Activated CD4-positive, alpha-beta memory T cell treated with anti-CD3 and anti-CD28 coated beads for 36 hours (primary cell): ENCODE results near the gene UVSSA. TPM values are rescaled to one million over a fixed set of nuclear protein-coding genes. Genes with fewer than 3 reads are reported as not detected.

Experiments used
- CTCF ChIA-PET: fragments of 350-600 bp; sonication (Branson Sonifier 250); formaldehyde crosslinking; loops from one replicate; lab custom pipeline; 2021; ENCODE audit warnings: antibody characterized with exemption, inconsistent platforms; lab: Charles Lee
- POLR2A ChIA-PET: fragments of 350-600 bp; sonication (Branson Sonifier 250); formaldehyde crosslinking; loops from one replicate; lab custom pipeline; 2021; ENCODE audit warnings: antibody characterized with exemption; lab: Charles Lee
- DNase-seq: peaks from one replicate; pipeline ENCODE4 v3.0.0-alpha.2; 2020
- H3K27ac Mint-ChIP-seq: one replicate; pipeline ENCODE4 v1.8.0; 2021; ENCODE audit warnings: mixed read lengths
- H3K27me3 Mint-ChIP-seq: one replicate; pipeline ENCODE4 v1.8.0; 2021; ENCODE audit warnings: mixed read lengths
- H3K36me3 Mint-ChIP-seq: one replicate; pipeline ENCODE4 v1.8.0; 2021; ENCODE audit warnings: mixed read lengths
- H3K4me1 Mint-ChIP-seq: one replicate; pipeline ENCODE4 v1.8.0; 2021; ENCODE audit warnings: low read depth, mixed read lengths
- H3K4me3 Mint-ChIP-seq: one replicate; pipeline ENCODE4 v1.8.0; 2021; ENCODE audit warnings: mild to moderate bottlenecking, mixed read lengths
- H3K9me3 Mint-ChIP-seq: one replicate; pipeline ENCODE4 v1.8.0; 2021; ENCODE audit warnings: mixed read lengths
- intact Hi-C: fragments of 100-400 bp; cut with micrococcal nuclease; formaldehyde crosslinking; loops from one replicate; pipeline ENCODE4 v1.15.1; 2023
- total RNA-seq, 2 experiments: library from RNA; stranded (reverse); gene quantifications; one replicate each; pipeline ENCODE4 v1.2.3, GENCODE V29; 2021

The UVSSA gene
- total RNA-seq, 2 experiments from 2014 or later: 20.2 to 21.5 TPM

- intact Hi-C loops: loop anchor here (2.0 to 5.0 kb wide), 2 partner anchors 23 to 39 kb away; partner anchors contain the start of gene UVSSA
- ChIA-PET POLR2A (interaction anchor here (0.7 to 1.3 kb wide), 2 partner anchors 12 to 19 kb away, joined by 3 read pairs; no protein-coding TSS in a partner anchor), CTCF (interaction anchor here (1.4 to 1.5 kb wide), 2 partner anchors 40 to 177 kb away, joined by 4 to 6 read pairs; no protein-coding TSS in a partner anchor)
- DNase-seq: no peak
- Mint-ChIP-seq H3K4me1 (peaks cover 65% of the 10 kb centered on the region), H3K27me3 (no peaks in the 10 kb centered on the region), H3K4me3 (no peak overlapping the region), H3K9me3 (no peaks in the 10 kb centered on the region), H3K27ac (no peak overlapping the region), H3K36me3 (peaks cover 17% of the 10 kb centered on the region)
Measured at GRCh38 chr4:1307951-1308735, 38.9 kb upstream of the UVSSA start.

GRCh38 chr4:1309261-1310010 is 37.6 kb upstream of the UVSSA start:
- DNase-seq: peak; percentile 74
- Mint-ChIP-seq H3K4me1 (peaks cover 65% of the 10 kb centered on the region), H3K4me3 (peak overlapping the region; percentile 48), H3K27ac (peak overlapping the region; percentile 69), H3K36me3 (peaks cover 23% of the 10 kb centered on the region), H3K27me3 (no peaks in the 10 kb centered on the region), H3K9me3 (no peaks in the 10 kb centered on the region)
- CTCF ChIA-PET: interaction anchor here (1.0 to 1.5 kb wide), 5 partner anchors 21 to 178 kb away, joined by 3 to 6 read pairs (median 4); no protein-coding TSS in a partner anchor
- intact Hi-C loops: loop anchor here (5.0 kb wide), 1 partner anchor 38 kb away; the partner anchor contains the start of gene UVSSA
- POLR2A ChIA-PET: interaction anchor here (0.9 to 1.3 kb wide), 2 partner anchors 13 to 20 kb away, joined by 3 to 4 read pairs; partner anchors contain the start of gene MAEA

- Mint-ChIP-seq H3K36me3 (peaks cover 23% of the 10 kb centered on the region), H3K27ac (no peak overlapping the region), H3K9me3 (no peaks in the 10 kb centered on the region), H3K27me3 (no peaks in the 10 kb centered on the region), H3K4me1 (peaks cover 60% of the 10 kb centered on the region), H3K4me3 (no peak overlapping the region)
- DNase-seq: peak; percentile 22
- CTCF ChIA-PET: interaction anchor here (1.2 kb wide), 1 partner anchor 142 kb away, joined by 3 read pairs; no protein-coding TSS in a partner anchor
- POLR2A ChIA-PET: interaction anchor here (0.7 to 1.1 kb wide), 2 partner anchors 9 to 21 kb away, joined by 3 read pairs; no protein-coding TSS in a partner anchor
- intact Hi-C loops: no loop called here
Measured at GRCh38 chr4:1310031-1310795, 36.8 kb upstream of the UVSSA start.

DNA sequence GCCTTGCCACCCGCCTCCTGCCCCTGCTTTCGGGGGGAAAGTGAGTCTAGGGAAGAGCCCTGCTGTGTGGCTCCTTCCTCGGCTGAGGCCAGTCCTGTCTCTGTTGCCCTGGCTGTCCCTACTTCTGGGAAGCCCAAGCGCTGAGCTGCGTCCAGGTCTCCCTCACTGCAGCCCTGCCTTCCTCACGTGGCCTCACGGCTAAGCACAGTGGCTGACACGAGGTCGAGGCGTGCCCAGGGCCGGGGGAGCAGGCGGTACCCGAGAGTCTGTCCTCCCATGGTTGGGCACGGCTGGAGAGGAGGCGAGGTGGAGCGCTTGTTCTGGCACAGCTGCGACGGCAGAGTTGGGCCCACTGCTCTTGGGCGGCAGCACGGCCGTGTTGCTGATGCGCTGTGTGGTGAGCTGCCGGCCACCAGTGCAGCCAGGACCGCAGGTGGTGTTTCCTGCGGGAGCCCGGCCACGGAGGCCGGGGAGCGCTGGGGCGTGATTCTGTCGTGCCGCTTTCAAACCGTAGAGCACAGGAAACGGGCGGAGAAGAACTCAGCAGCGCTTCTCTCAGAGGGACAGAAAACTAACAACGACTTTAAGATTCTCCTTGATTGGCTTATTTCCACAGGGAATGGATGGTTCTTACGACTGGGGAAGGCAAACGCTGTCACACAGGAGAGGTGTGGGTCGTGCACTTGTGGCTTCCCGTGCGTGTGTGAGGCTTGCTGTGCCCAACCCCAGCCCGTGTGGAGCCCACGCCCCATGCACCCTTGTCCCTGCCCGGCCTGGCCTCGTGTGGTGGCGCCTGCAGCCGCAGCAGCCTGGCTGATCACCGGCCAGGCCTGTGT is 36.0 kb upstream of the UVSSA start:
- intact Hi-C loops: no loop called here
- peaks cover 26% of the 10 kb centered on the region for H3K36me3 Mint-ChIP-seq
- H3K9me3 Mint-ChIP-seq: no peaks in the 10 kb centered on the region
- POLR2A ChIA-PET: interaction anchor here (1.1 kb wide), 1 partner anchor 10 kb away, joined by 3 read pairs; no protein-coding TSS in a partner anchor
- no peak overlapping the region for H3K27ac Mint-ChIP-seq
- H3K4me3 Mint-ChIP-seq: peak overlapping the region; percentile 39
- H3K27me3 Mint-ChIP-seq: no peaks in the 10 kb centered on the region
- peaks cover 55% of the 10 kb centered on the region for H3K4me1 Mint-ChIP-seq
- DNase-seq: peak; percentile 26
- CTCF ChIA-PET: no interaction called here

DNA sequence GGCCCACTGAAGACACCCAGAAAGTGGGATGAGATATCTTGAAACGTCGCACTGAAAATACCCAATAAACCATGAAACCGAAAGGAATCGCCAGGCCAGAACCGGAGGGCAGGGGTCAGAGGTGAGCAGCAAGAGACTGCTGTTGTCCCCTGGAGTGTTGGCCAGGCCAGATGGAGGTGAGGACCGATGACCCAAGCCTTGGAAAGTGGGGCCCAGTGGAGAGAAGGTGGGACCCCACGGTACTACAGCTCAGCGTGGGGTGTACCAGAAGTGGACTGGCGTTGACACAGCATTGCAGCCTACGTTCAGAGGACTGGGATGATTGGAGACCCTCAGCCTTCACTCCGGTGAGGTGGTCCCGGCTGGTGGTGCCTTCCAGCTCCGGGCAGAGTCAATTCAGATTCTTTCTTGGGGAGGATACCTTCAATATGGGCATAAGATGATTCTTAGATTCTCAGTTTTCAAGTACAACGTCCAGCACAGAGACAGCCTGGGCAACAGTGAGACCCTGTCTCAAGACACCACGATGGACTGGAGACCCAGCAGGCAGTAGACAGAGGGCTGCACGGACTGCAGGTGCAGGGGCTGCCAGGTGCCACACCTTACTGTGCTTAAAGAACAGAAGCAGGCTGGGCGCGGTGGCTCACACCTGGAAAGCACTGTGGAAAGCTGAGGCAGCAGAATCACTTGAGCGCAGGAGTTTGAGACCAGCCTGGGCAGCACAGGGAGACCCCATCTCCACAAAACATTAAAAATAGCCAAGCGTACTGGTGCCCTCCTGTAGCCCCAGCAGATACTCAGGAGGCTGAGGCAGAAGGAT is 34.0 kb upstream of the UVSSA start:
- ChIA-PET POLR2A (no interaction called here), CTCF (no interaction called here)
- Mint-ChIP-seq H3K27ac (no peak overlapping the region), H3K27me3 (no peaks in the 10 kb centered on the region), H3K36me3 (peaks cover 33% of the 10 kb centered on the region), H3K4me1 (peaks cover 42% of the 10 kb centered on the region), H3K4me3 (no peak overlapping the region), H3K9me3 (no peaks in the 10 kb centered on the region)
- no peak for DNase-seq
- intact Hi-C loops: no loop called here

DNA sequence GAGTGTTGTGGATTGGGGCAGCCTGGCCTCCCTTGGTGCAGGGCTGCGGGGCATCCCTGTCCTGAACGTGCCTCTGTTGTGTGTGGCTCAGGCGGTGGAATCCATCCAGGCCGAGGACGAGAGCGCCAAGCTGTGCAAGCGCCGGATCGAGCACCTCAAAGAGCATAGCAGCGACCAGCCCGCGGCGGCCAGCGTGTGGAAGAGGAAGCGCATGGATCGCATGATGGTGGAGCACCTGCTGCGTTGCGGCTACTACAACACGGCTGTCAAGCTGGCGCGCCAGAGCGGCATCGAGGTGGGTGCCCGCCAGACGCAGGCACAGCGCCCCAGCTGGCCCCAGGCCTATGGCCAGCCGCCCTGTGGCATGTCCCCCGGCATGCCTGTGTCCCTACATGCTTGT is 31.7 kb upstream of the UVSSA start:
- Mint-ChIP-seq H3K4me3 (no peak overlapping the region), H3K36me3 (peaks cover 35% of the 10 kb centered on the region), H3K27me3 (no peaks in the 10 kb centered on the region), H3K4me1 (peaks cover 22% of the 10 kb centered on the region), H3K27ac (no peak overlapping the region), H3K9me3 (no peaks in the 10 kb centered on the region)
- CTCF ChIA-PET: no interaction called here
- intact Hi-C loops: no loop called here
- DNase-seq: no peak
- POLR2A ChIA-PET: no interaction called here

GRCh38 chr4:1315836-1316536 is 31.0 kb upstream of the UVSSA start:
- Mint-ChIP-seq H3K9me3 (no peaks in the 10 kb centered on the region), H3K36me3 (peaks cover 37% of the 10 kb centered on the region), H3K27me3 (no peaks in the 10 kb centered on the region), H3K4me1 (peaks cover 16% of the 10 kb centered on the region), H3K4me3 (no peak overlapping the region), H3K27ac (peak overlapping the region; percentile 54)
- ChIA-PET POLR2A (no interaction called here), CTCF (no interaction called here)
- intact Hi-C loops: no loop called here
- DNase-seq: no peak

GRCh38 chr4:1316537-1317168 is 30.4 kb upstream of the UVSSA start:
- Mint-ChIP-seq H3K4me1 (peaks cover 12% of the 10 kb centered on the region), H3K27ac (no peak overlapping the region), H3K36me3 (peaks cover 41% of the 10 kb centered on the region), H3K4me3 (no peak overlapping the region), H3K9me3 (no peaks in the 10 kb centered on the region), H3K27me3 (no peaks in the 10 kb centered on the region)
- intact Hi-C loops: no loop called here
- ChIA-PET POLR2A (no interaction called here), CTCF (no interaction called here)
- no peak for DNase-seq

- Mint-ChIP-seq H3K27me3 (no peaks in the 10 kb centered on the region), H3K4me1 (peaks cover 10% of the 10 kb centered on the region), H3K9me3 (no peaks in the 10 kb centered on the region), H3K4me3 (no peak overlapping the region), H3K27ac (no peak overlapping the region), H3K36me3 (peaks cover 37% of the 10 kb centered on the region)
- CTCF ChIA-PET: interaction anchor here (1.7 kb wide), 1 partner anchor 13 kb away, joined by 10 read pairs; no protein-coding TSS in a partner anchor
- DNase-seq: no peak
- intact Hi-C loops: no loop called here
- POLR2A ChIA-PET: no interaction called here
Measured at GRCh38 chr4:1317177-1318045, 29.6 kb upstream of the UVSSA start.
